ENCODE measurements around the gene TUBB2B.

- TF ChIP-seq, protein P1, sequence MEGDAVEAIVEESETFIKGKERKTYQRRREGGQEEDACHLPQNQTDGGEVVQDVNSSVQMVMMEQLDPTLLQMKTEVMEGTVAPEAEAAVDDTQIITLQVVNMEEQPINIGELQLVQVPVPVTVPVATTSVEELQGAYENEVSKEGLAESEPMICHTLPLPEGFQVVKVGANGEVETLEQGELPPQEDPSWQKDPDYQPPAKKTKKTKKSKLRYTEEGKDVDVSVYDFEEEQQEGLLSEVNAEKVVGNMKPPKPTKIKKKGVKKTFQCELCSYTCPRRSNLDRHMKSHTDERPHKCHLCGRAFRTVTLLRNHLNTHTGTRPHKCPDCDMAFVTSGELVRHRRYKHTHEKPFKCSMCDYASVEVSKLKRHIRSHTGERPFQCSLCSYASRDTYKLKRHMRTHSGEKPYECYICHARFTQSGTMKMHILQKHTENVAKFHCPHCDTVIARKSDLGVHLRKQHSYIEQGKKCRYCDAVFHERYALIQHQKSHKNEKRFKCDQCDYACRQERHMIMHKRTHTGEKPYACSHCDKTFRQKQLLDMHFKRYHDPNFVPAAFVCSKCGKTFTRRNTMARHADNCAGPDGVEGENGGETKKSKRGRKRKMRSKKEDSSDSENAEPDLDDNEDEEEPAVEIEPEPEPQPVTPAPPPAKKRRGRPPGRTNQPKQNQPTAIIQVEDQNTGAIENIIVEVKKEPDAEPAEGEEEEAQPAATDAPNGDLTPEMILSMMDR (IDR thresholded peaks at IDR 0.05): no peak
- TF ChIP-seq POLR2A (IDR thresholded peaks at IDR 0.05): no peak
- TF ChIP-seq EP300 (IDR thresholded peaks at IDR 0.05): no peak
Measured at GRCh38 chr6:3221578-3221977, 5.9 kb downstream of the TUBB2B start.
